HEK293T (cell line): Measurements from ENCODE around the gene TRIM44.

Experiments
- CTCF ChIA-PET: fragments of 350-600 bp; formaldehyde crosslinking; extraction: SDS; loops from one replicate; lab custom pipeline; 2021; ENCODE audit warnings: antibody characterized with exemption, inconsistent platforms; lab: Yijun Ruan, JAX
- POLR2A ChIA-PET: fragments of 350-600 bp; formaldehyde crosslinking; extraction: SDS; loops from one replicate; lab custom pipeline; 2020; ENCODE audit warnings: antibody characterized with exemption, inconsistent platforms; lab: Yijun Ruan, JAX
- DNase-seq: peaks from one replicate; pipeline ENCODE4 v3.0.0; 2012; ENCODE audit warnings: mixed read lengths; ENCODE audit errors: extremely low spot score
- ARNT ChIP-seq: fragments of 450-650 bp; IDR thresholded peaks from 2 replicates; pipeline ENCODE4 v1.6.1; 2017; ENCODE audit warnings: mild to moderate bottlenecking
- BHLHE40 ChIP-seq: fragments of 450-650 bp; IDR thresholded peaks from 2 replicates; pipeline ENCODE4 v1.6.1; 2016; ENCODE audit warnings: mild to moderate bottlenecking, moderate library complexity, borderline replicate concordance
- CTBP1 ChIP-seq: fragments of 450-650 bp; IDR thresholded peaks from 2 replicates; pipeline ENCODE4 v1.6.1; 2016; ENCODE audit warnings: borderline replicate concordance
- ELF4 ChIP-seq: fragments of 450-650 bp; IDR thresholded peaks from 2 replicates; pipeline ENCODE4 v1.6.1; 2017; ENCODE audit warnings: antibody characterized with exemption
- FOXA1 ChIP-seq: fragments of 450-650 bp; IDR thresholded peaks from 2 replicates; pipeline ENCODE4 v1.6.1; 2016; ENCODE audit warnings: mild to moderate bottlenecking
- FOXK2 ChIP-seq: fragments of 450-650 bp; IDR thresholded peaks from 2 replicates; pipeline ENCODE4 v1.6.1; 2016; ENCODE audit warnings: mild to moderate bottlenecking
- FOXM1 ChIP-seq: fragments of 450-650 bp; IDR thresholded peaks from 2 replicates; pipeline ENCODE4 v1.6.1; 2017; ENCODE audit warnings: mild to moderate bottlenecking, borderline replicate concordance
- HDGF ChIP-seq: fragments of 450-650 bp; IDR thresholded peaks from 2 replicates; pipeline ENCODE4 v1.6.1; 2017; ENCODE audit warnings: antibody characterized with exemption, borderline replicate concordance
- L3MBTL2 ChIP-seq: fragments of 450-650 bp; conservative IDR thresholded peaks from 2 replicates; pipeline ENCODE4 v1.6.1; 2016; ENCODE audit warnings: mild to moderate bottlenecking
- LEF1 ChIP-seq: fragments of 450-650 bp; IDR thresholded peaks from 2 replicates; pipeline ENCODE4 v1.6.1; 2017; ENCODE audit warnings: mild to moderate bottlenecking, borderline replicate concordance
- NFRKB ChIP-seq: fragments of 450-650 bp; IDR thresholded peaks from 2 replicates; pipeline ENCODE4 v1.6.1; 2016; ENCODE audit warnings: mild to moderate bottlenecking, moderate library complexity
- PKNOX1 ChIP-seq: fragments of 450-650 bp; IDR thresholded peaks from 2 replicates; pipeline ENCODE4 v1.6.1; 2016
- SP1 ChIP-seq: fragments of 450-650 bp; IDR thresholded peaks from 2 replicates; pipeline ENCODE4 v1.6.1; 2017
- SUZ12 ChIP-seq: fragments of 450-650 bp; IDR thresholded peaks from 2 replicates; pipeline ENCODE4 v1.6.1; 2016; ENCODE audit warnings: mild to moderate bottlenecking
- TARDBP ChIP-seq: fragments of 450-650 bp; IDR thresholded peaks from 2 replicates; pipeline ENCODE4 v1.6.1; 2016
- ZNF384 ChIP-seq: fragments of 450-650 bp; IDR thresholded peaks from 2 replicates; pipeline ENCODE4 v1.6.1; 2016

TRIM44 gene

GRCh38 chr11:35736952-35737351 lies 74.4 kb downstream of the TRIM44 start:
- ChIA-PET POLR2A (no interaction called here), CTCF (no interaction called here)
- no peak for TF ChIP-seq PKNOX1
- TF ChIP-seq L3MBTL2: no peak
- no peak for TF ChIP-seq FOXK2
- TF ChIP-seq BHLHE40: no peak
- no peak for TF ChIP-seq LEF1
- no peak for TF ChIP-seq FOXA1
- no peak for TF ChIP-seq SUZ12
- TF ChIP-seq FOXM1: no peak
- no peak for TF ChIP-seq SP1
- no peak for TF ChIP-seq ARNT
- TF ChIP-seq NFRKB: no peak
- no peak for TF ChIP-seq ELF4
- no peak for TF ChIP-seq CTBP1
- no peak for TF ChIP-seq ZNF384
- no peak for TF ChIP-seq TARDBP
- no peak for TF ChIP-seq HDGF
- no peak for DNase-seq

GRCh38 chr11:35740061-35740799 lies 77.7 kb downstream of the TRIM44 start:
- ChIA-PET CTCF (interaction anchor here (0.5 kb wide), 1 partner anchor 52 kb away, joined by 3 read pairs; no protein-coding TSS in a partner anchor), POLR2A (interaction anchor here (0.7 kb wide), 1 partner anchor 91 kb away, joined by 3 read pairs; no protein-coding TSS in a partner anchor)
- DNase-seq: no peak
- no peak for TF ChIP-seq TARDBP
- no peak for TF ChIP-seq FOXK2
- no peak for TF ChIP-seq BHLHE40
- TF ChIP-seq LEF1: no peak
- no peak for TF ChIP-seq SP1
- no peak for TF ChIP-seq SUZ12
- no peak for TF ChIP-seq FOXM1
- no peak for TF ChIP-seq ELF4
- no peak for TF ChIP-seq NFRKB
- TF ChIP-seq ARNT: no peak
- TF ChIP-seq L3MBTL2: no peak
- TF ChIP-seq HDGF: no peak
- no peak for TF ChIP-seq CTBP1
- TF ChIP-seq PKNOX1: no peak

- POLR2A ChIA-PET: no interaction called here
- no peak for TF ChIP-seq BHLHE40
- no peak for TF ChIP-seq FOXK2
- no peak for TF ChIP-seq FOXA1
- TF ChIP-seq FOXM1: no peak
- no peak for TF ChIP-seq NFRKB
- no peak for TF ChIP-seq ARNT
- no peak for TF ChIP-seq LEF1
- no peak for TF ChIP-seq SUZ12
- no peak for TF ChIP-seq ZNF384
- no peak for TF ChIP-seq PKNOX1
- no peak for TF ChIP-seq TARDBP
- TF ChIP-seq ELF4: no peak
- no peak for TF ChIP-seq CTBP1
- TF ChIP-seq SP1: no peak
- TF ChIP-seq L3MBTL2: no peak
- no peak for DNase-seq
- CTCF ChIA-PET: interaction anchor here (0.7 to 1.2 kb wide), 2 partner anchors 16 to 79 kb away, joined by 3 read pairs; no protein-coding TSS in a partner anchor
Observed at GRCh38 chr11:35742707-35743454, 80.3 kb downstream of the TRIM44 start.

GRCh38 chr11:35746356-35747153 lies 84.0 kb downstream of the TRIM44 start:
- ChIA-PET POLR2A (no interaction called here), CTCF (interaction anchor here (0.6 to 0.7 kb wide), 2 partner anchors 36 to 75 kb away, joined by 3 read pairs; no protein-coding TSS in a partner anchor)
- DNase-seq: no peak
- TF ChIP-seq BHLHE40 (no peak), NFRKB (no peak), CTBP1 (no peak), ELF4 (no peak), PKNOX1 (no peak), ARNT (no peak), L3MBTL2 (no peak)
